ENCODE results near the gene LIFR. TPM values are rescaled to one million over a fixed set of nuclear protein-coding genes. Genes with fewer than 3 reads are reported as not detected.

LIFR gene
- total and polyA plus RNA-seq, 10 donors: 6.8 to 191 (median 93.3) TPM

- intact Hi-C loops (cut with DNase I; ENCODE audit: low total_unique reads): no loop called here
- Histone ChIP-seq H3K4me1 (peaks cover 9 to 58% (median 24%) of the 10 kb centered on the region in 6 donors), H3K36me3 (no peaks in the 10 kb centered on the region), H3K9me3 (no peaks in the 10 kb centered on the region), H3K27me3 (replicated peaks in 1 of 7) (peaks cover 0 to 94% (median 17%) of the 10 kb centered on the region in 7 donors), H3K4me3 (no peak overlapping the region), H3K27ac (peak overlapping the region in 6 of 8 donors; percentile 3 to 89 (median 62))
- WGBS, 5 donors: 63 to 77% (median 69%) methylated on average over 8 to 9 of the region's 9 CpGs
- no peak for DNase-seq
- TF ChIP-seq POLR2A (IDR thresholded peaks at IDR 0.05): no peak
- no peak for TF ChIP-seq POLR2AphosphoS5 (IDR thresholded peaks at IDR 0.05)
- no peak for TF ChIP-seq CTCF (IDR thresholded peaks at IDR 0.05 in 8 of 11, conservative IDR thresholded peaks at IDR 0.05 in 3 of 11)
These were observed 107.7 kb downstream of the LIFR start for GRCh38 chr5:38448568-38449350.

DNA sequence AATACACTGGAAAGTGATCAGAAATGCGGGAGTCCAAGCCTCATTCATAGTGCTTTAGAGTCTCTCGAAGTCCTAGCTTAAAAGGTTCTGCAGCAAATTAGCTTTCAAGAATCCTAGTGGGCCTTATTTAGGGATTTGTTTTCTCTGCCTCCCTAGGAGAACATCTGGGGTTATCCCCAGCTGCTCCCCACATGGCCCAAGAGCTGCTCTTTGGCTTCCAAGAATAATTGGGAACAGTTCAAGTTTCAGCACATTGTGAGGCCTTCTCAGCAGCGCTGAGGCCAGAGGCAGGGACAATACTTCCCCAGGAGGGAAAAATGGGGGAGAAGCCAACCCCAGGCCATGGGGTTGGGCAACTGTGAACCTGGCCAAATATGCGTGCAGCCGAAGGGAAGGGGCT lies 108.7 kb downstream of the LIFR start:
- no peak for TF ChIP-seq POLR2A (IDR thresholded peaks at IDR 0.05)
- TF ChIP-seq CTCF (IDR thresholded peaks at IDR 0.05 in 8 of 11, conservative IDR thresholded peaks at IDR 0.05 in 3 of 11): no peak
- TF ChIP-seq POLR2AphosphoS5 (IDR thresholded peaks at IDR 0.05): no peak
- peaks cover 5 to 49% (median 14%) of the 10 kb centered on the region in 6 donors for H3K4me1 ChIP-seq
- H3K27ac ChIP-seq: peak overlapping the region in 6 of 8 donors; percentile 5 to 89 (median 80)
- no peak for DNase-seq
- peaks cover 0 to 100% (median 17%) of the 10 kb centered on the region in 7 donors for H3K27me3 ChIP-seq (replicated peaks in 1 of 7)
- H3K4me3 ChIP-seq: no peak overlapping the region
- no peaks in the 10 kb centered on the region for H3K9me3 ChIP-seq
- WGBS, 5 donors: 50 to 73% (median 68%) methylated on average over 5 of the region's 5 CpGs
- intact Hi-C loops (cut with DNase I; ENCODE audit: low total_unique reads): no loop called here
- H3K36me3 ChIP-seq: no peaks in the 10 kb centered on the region

DNA sequence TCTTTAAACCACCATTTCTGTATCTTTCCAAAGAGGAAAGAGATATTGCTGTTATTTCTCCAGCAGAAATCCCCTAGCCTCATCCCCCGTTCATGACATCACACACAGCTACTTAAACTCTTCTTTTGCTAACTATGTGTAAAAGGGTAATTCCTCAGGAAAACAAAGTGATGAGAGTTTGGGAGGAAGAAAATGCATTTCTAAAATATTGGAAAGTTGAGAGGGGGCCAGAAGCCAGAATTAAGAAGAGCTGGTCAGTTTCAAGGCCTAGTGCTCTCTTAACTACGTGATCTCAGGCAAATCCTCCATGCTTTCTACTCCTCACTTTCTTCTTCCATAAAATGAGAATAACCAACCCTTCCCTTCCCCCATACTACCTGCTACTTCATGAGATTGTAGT lies 109.4 kb downstream of the LIFR start:
- no peak for DNase-seq
- no peaks in the 10 kb centered on the region for H3K9me3 ChIP-seq
- peak overlapping the region in 6 of 8 donors; percentile 79 to 89 (median 84) for H3K27ac ChIP-seq
- H3K4me3 ChIP-seq: no peak overlapping the region
- TF ChIP-seq POLR2AphosphoS5 (IDR thresholded peaks at IDR 0.05) (no peak), POLR2A (IDR thresholded peaks at IDR 0.05) (no peak), CTCF (IDR thresholded peaks at IDR 0.05 in 8 of 11, conservative IDR thresholded peaks at IDR 0.05 in 3 of 11) (no peak)
- H3K27me3 ChIP-seq (replicated peaks in 1 of 7): peaks cover 0 to 98% (median 17%) of the 10 kb centered on the region in 7 donors
- H3K36me3 ChIP-seq: no peaks in the 10 kb centered on the region
- intact Hi-C loops (cut with DNase I; ENCODE audit: low total_unique reads): no loop called here
- peaks cover 4 to 43% (median 13%) of the 10 kb centered on the region in 6 donors for H3K4me1 ChIP-seq
- WGBS, 5 donors: 49 to 72% (median 70%) methylated on average over 2 of the region's 2 CpGs

GRCh38 chr5:38446029-38446522 lies 110.4 kb downstream of the LIFR start:
- no peak for TF ChIP-seq POLR2A (IDR thresholded peaks at IDR 0.05)
- peak in 2 of 3 donors; percentile 1 to 19 for TF ChIP-seq POLR2AphosphoS5 (IDR thresholded peaks at IDR 0.05)
- no peak for TF ChIP-seq CTCF (IDR thresholded peaks at IDR 0.05 in 8 of 11, conservative IDR thresholded peaks at IDR 0.05 in 3 of 11)
- Histone ChIP-seq H3K27me3 (replicated peaks in 1 of 7) (peaks cover 0 to 94% (median 17%) of the 10 kb centered on the region in 7 donors), H3K36me3 (no peaks in the 10 kb centered on the region), H3K9me3 (no peaks in the 10 kb centered on the region), H3K27ac (peak overlapping the region; percentile 57 to 89 (median 82)), H3K4me1 (peaks cover 4 to 45% (median 15%) of the 10 kb centered on the region in 6 donors), H3K4me3 (peak overlapping the region; percentile 6 to 59 (median 30))
- intact Hi-C loops (cut with DNase I; ENCODE audit: low total_unique reads): no loop called here
- 58 to 70% (median 61%) methylated on average over 21 of the region's 21 CpGs for WGBS, 5 donors
- DNase-seq: no peak
